Smooth muscle cell (in vitro differentiated cells): ENCODE data around the gene FOXN3. TPM values are rescaled to one million over a fixed set of nuclear protein-coding genes. Genes with fewer than 3 reads are reported as not detected.

Experiments
- DNase-seq: peaks from one replicate; lab custom pipeline; 2025; ENCODE audit not compliant: unreplicated experiment; lab: John Stamatoyannopoulos, UW
- H2AFZ ChIP-seq: fragments of 200-600 bp; sonication (generic); 2 replicates; pipeline ENCODE4 v1.6.0; 2016; ENCODE audit warnings: antibody characterized with exemption, low read depth, mild to moderate bottlenecking
- H3F3A ChIP-seq: fragments of 200-600 bp; sonication (generic); 2 replicates; pipeline ENCODE4 v1.6.0; 2017; ENCODE audit warnings: antibody characterized with exemption, low read depth
- H3K27ac ChIP-seq: fragments of 200-600 bp; sonication (generic); 2 replicates; pipeline ENCODE4 v1.5.1; 2016; ENCODE audit warnings: low read depth, mild to moderate bottlenecking
- H3K27me3 ChIP-seq: fragments of 200-600 bp; sonication (generic); 2 replicates; pipeline ENCODE4 v1.6.1; 2016; ENCODE audit warnings: low read depth, mild to moderate bottlenecking
- H3K36me3 ChIP-seq: fragments of 200-600 bp; sonication (generic); 2 replicates; pipeline ENCODE4 v1.5.1; 2016; ENCODE audit warnings: low read depth
- H3K4me1 ChIP-seq: fragments of 200-600 bp; sonication (generic); 2 replicates; pipeline ENCODE4 v1.5.1; 2016; ENCODE audit warnings: low read depth
- H3K4me2 ChIP-seq: fragments of 200-600 bp; sonication (generic); 2 replicates; pipeline ENCODE4 v1.6.0; 2016; ENCODE audit warnings: mild to moderate bottlenecking
- H3K4me3 ChIP-seq: fragments of 200-600 bp; sonication (generic); 2 replicates; pipeline ENCODE4 v1.5.1; 2016; ENCODE audit warnings: mild to moderate bottlenecking
- H3K79me2 ChIP-seq: fragments of 200-600 bp; sonication (generic); 2 replicates; pipeline ENCODE4 v1.6.0; 2016; ENCODE audit warnings: low read depth, mild to moderate bottlenecking
- H3K9ac ChIP-seq: fragments of 200-600 bp; sonication (generic); 2 replicates; pipeline ENCODE4 v1.6.0; 2016; ENCODE audit warnings: low read depth
- H3K9me3 ChIP-seq: fragments of 200-600 bp; sonication (generic); replicated peaks from 2 replicates; pipeline ENCODE4 v1.5.1; 2016; ENCODE audit warnings: low read depth
- H4K20me1 ChIP-seq: fragments of 200-600 bp; sonication (generic); 2 replicates; pipeline ENCODE4 v1.6.0; 2016; ENCODE audit warnings: low read depth
- WGBS: methylation state at CpG from one replicate; pipeline ENCODE4 v1.1.7; 2016; ENCODE audit warnings: low lambda C conversion rate; 5-methylcytosine and 5-hydroxymethylcytosine counted together
- polyA plus RNA-seq: library from polyadenylated mRNA; unstranded; fragments of >200 nt; fragmentation: Nextera tagmentation; extraction: Ambion mirVana; gene quantifications from 2 replicates; pipeline ENCODE4 v1.2.1, GENCODE V29; 2016
- total RNA-seq: library from RNA; depleted of rRNA; stranded (reverse); fragments of >200 nt; gene quantifications from 2 replicates; pipeline ENCODE4 v1.2.3, GENCODE V29; 2014
- TF ChIP-seq, protein P1 (sequence below): fragments of 200-600 bp; sonication (generic); IDR thresholded peaks from 2 replicates; pipeline ENCODE4 v1.5.1; 2017; ENCODE audit warnings: borderline replicate concordance, mild to moderate bottlenecking, antibody characterized with exemption; ENCODE audit not compliant: insufficient read depth, poor library complexity, severe bottlenecking

The FOXN3 gene
- total and polyA plus RNA-seq, 2 experiments from 2014 or later: 24.5 to 31.5 TPM

DNA sequence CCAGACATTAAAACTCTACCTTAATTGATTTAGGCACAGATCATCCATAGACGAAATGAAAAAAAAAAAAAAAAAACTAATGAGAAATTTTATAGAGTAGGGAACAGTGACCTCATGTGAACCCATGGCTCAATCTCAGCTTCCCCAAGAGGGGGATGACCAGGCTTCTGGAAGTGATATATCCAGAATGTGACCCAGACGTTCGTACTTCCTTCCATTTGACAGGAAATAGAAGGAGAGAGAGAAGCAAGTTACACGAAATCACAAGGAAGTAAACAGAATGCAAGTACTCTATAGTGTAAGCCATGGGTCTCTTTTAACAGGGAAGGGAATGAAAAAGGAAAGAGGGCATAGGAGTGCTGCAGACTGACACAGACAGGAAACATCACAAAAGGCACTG is 10.1 kb downstream of the FOXN3 start:
- H3K27me3 ChIP-seq: no peaks in the 10 kb centered on the region
- no peak overlapping the region for H3K9ac ChIP-seq
- peaks cover 62% of the 10 kb centered on the region for H3K79me2 ChIP-seq
- no peaks in the 10 kb centered on the region for H3F3A ChIP-seq
- no peak overlapping the region for H2AFZ ChIP-seq
- H3K4me3 ChIP-seq: no peak overlapping the region
- H3K9me3 ChIP-seq: no peaks in the 10 kb centered on the region
- WGBS: 51% methylated on average over 4 of the region's 4 CpGs
- no peaks in the 10 kb centered on the region for H3K4me1 ChIP-seq
- no peak for DNase-seq
- TF ChIP-seq, protein P1, sequence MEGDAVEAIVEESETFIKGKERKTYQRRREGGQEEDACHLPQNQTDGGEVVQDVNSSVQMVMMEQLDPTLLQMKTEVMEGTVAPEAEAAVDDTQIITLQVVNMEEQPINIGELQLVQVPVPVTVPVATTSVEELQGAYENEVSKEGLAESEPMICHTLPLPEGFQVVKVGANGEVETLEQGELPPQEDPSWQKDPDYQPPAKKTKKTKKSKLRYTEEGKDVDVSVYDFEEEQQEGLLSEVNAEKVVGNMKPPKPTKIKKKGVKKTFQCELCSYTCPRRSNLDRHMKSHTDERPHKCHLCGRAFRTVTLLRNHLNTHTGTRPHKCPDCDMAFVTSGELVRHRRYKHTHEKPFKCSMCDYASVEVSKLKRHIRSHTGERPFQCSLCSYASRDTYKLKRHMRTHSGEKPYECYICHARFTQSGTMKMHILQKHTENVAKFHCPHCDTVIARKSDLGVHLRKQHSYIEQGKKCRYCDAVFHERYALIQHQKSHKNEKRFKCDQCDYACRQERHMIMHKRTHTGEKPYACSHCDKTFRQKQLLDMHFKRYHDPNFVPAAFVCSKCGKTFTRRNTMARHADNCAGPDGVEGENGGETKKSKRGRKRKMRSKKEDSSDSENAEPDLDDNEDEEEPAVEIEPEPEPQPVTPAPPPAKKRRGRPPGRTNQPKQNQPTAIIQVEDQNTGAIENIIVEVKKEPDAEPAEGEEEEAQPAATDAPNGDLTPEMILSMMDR: no peak
- H4K20me1 ChIP-seq: peaks cover 66% of the 10 kb centered on the region
- no peaks in the 10 kb centered on the region for H3K36me3 ChIP-seq
- H3K4me2 ChIP-seq: no peak overlapping the region
- no peak overlapping the region for H3K27ac ChIP-seq

DNA sequence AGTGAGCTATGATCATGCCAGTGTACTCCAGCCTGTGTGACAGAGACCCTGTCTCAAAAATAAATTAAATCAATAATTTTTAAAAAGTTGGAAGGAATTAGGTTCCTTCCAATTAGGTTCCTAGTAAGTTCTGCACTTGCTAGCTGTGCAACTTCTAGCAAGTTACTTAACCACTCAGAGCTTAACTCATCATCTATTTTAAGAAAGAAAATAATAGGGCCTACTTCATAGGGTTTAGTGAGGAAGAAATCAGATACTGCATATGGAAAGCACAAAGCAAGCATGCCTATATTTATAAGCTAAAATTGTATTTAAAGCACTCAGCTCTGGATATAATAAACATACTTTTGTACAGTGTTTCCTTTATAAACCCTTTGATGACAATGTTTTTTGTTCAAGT is 10.7 kb downstream of the FOXN3 start:
- no peak overlapping the region for H3K9ac ChIP-seq
- H3K27ac ChIP-seq: no peak overlapping the region
- H3F3A ChIP-seq: no peaks in the 10 kb centered on the region
- H3K4me2 ChIP-seq: no peak overlapping the region
- no peaks in the 10 kb centered on the region for H3K4me1 ChIP-seq
- H4K20me1 ChIP-seq: peaks cover 72% of the 10 kb centered on the region
- TF ChIP-seq, protein P1: no peak
- no peaks in the 10 kb centered on the region for H3K36me3 ChIP-seq
- H3K9me3 ChIP-seq: no peaks in the 10 kb centered on the region
- DNase-seq: no peak
- no peak overlapping the region for H2AFZ ChIP-seq
- H3K79me2 ChIP-seq: peaks cover 62% of the 10 kb centered on the region
- no peaks in the 10 kb centered on the region for H3K27me3 ChIP-seq
- no peak overlapping the region for H3K4me3 ChIP-seq

DNA sequence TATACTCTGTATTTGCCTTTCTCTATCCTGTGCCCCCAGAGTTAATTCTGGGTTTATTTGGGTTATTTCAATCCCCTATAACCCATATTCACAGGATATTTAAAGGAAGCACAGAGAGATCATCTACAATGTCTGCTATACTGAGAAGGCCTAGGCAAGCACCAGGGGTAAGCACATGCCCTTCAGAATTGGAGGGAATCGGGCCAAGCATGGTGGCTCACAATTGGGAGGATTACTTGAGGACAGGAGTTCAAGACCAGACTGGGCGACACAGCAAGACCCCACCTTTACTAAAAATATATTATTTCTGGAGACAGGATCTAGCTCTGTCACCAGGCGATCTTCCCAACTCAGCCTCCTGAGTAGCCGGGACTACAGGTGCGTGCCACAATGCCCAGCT is 11.3 kb downstream of the FOXN3 start:
- H4K20me1 ChIP-seq: peaks cover 78% of the 10 kb centered on the region

DNA sequence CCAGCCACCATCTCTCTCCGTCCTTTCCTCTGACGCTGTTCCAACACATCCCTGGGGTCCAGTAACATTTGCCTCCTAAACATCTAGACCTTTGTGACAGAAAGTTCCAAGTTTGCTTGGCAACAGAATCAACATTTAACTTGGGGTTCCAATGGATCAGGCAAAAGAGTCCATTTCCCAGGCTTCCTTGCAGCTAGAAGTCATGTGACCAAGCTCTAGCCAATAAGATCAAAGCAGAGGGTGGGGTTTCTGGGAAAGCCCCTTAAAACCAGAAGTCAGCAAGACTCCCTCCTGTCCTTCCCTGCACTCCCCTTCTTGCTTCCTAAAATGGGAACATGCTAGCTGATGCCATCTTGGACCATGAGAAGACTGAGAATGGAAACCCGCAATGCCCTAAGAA is 14.7 kb downstream of the FOXN3 start:
- H3K27me3 ChIP-seq: no peaks in the 10 kb centered on the region
- no peak overlapping the region for H2AFZ ChIP-seq
- peaks cover 12% of the 10 kb centered on the region for H3F3A ChIP-seq
- no peak for DNase-seq
- WGBS: 94% methylated on average over 3 of the region's 3 CpGs
- peaks cover 70% of the 10 kb centered on the region for H3K79me2 ChIP-seq
- TF ChIP-seq, protein P1: no peak
- no peaks in the 10 kb centered on the region for H3K36me3 ChIP-seq
- H3K9ac ChIP-seq: no peak overlapping the region
- H3K9me3 ChIP-seq: no peaks in the 10 kb centered on the region
- no peak overlapping the region for H3K4me3 ChIP-seq
- peaks cover 86% of the 10 kb centered on the region for H4K20me1 ChIP-seq
- H3K4me2 ChIP-seq: no peak overlapping the region
- no peak overlapping the region for H3K27ac ChIP-seq
- no peaks in the 10 kb centered on the region for H3K4me1 ChIP-seq

More for the DNA sequence above, 11.3 kb downstream of the FOXN3 start:
- Histone ChIP-seq H3K79me2 (peaks cover 60% of the 10 kb centered on the region), H2AFZ (no peak overlapping the region), H3K9me3 (no peaks in the 10 kb centered on the region), H3K27me3 (no peaks in the 10 kb centered on the region), H3K9ac (no peak overlapping the region), H3F3A (peaks cover 6% of the 10 kb centered on the region), H3K4me1 (no peaks in the 10 kb centered on the region), H3K36me3 (no peaks in the 10 kb centered on the region), H3K27ac (no peak overlapping the region), H3K4me2 (no peak overlapping the region), H3K4me3 (no peak overlapping the region)
- WGBS: 97% methylated on average over 5 of the region's 5 CpGs
- DNase-seq: no peak
- TF ChIP-seq, protein P1: no peak
